ENCODE results near the gene HES7. TPM values are rescaled to one million over a fixed set of nuclear protein-coding genes. Genes with fewer than 3 reads are reported as not detected.
"Not testable (repeated sequence)": the region's sequence is repeated elsewhere in the genome, so short reads cannot be mapped to it uniquely, and the experiment has no call there.

The HES7 gene
- total and polyA plus RNA-seq, 4 donors: not detected

- Histone ChIP-seq H3K9ac (ENCODE audit: low read depth in 1 of 2, low read length in 2 of 2) (no peak overlapping the region), H3K27ac (ENCODE audit: low read depth in 1 of 2, low read length in 2 of 2) (no peak overlapping the region), H3K4me1 (ENCODE audit: control insufficient read depth in 4 of 4, insufficient read depth in 4 of 4, low read length in 3 of 4) (peaks cover 5 to 13% (median 10%) of the 10 kb centered on the region in 4 donors), H3K4me3 (ENCODE audit: low read depth in 1 of 3, low read length in 3 of 3) (peak overlapping the region in 1 of 3 donors; percentile 22), H3K9me3 (ENCODE audit: control insufficient read depth in 4 of 4, low read length in 3 of 4) (no peaks in the 10 kb centered on the region), H3K27me3 (ENCODE audit: control insufficient read depth in 4 of 4, insufficient read depth in 4 of 4, low read length in 3 of 4) (peaks cover 2 to 14% (median 6%) of the 10 kb centered on the region in 4 donors), H3K36me3 (ENCODE audit: control insufficient read depth in 4 of 4, insufficient read depth in 3 of 4, low read depth in 1 of 4, low read length in 3 of 4) (no peaks in the 10 kb centered on the region)
- TF ChIP-seq FOXA2 (IDR thresholded peaks at IDR 0.05): no peak
- no peak for TF ChIP-seq HNF4A (conservative IDR thresholded peaks at IDR 0.05)
- TF ChIP-seq SP1 (IDR thresholded peaks at IDR 0.05): no peak
- no peak for TF ChIP-seq ZBTB33 (IDR thresholded peaks at IDR 0.05)
- no peak for TF ChIP-seq MAX (IDR thresholded peaks at IDR 0.05)
- TF ChIP-seq ATF3 (IDR thresholded peaks at IDR 0.05): no peak
- TF ChIP-seq NR2F2 (IDR thresholded peaks at IDR 0.05): no peak
- WGBS: 20% methylated on average over 25 of the region's 25 CpGs
- DNase-seq (ENCODE audit: low spot score): no peak
These were observed 43.6 kb downstream of the HES7 start for GRCh38 chr17:8080208-8080798.

GRCh38 chr17:8079291-8080207, 44.4 kb downstream of the HES7 start:
- 3% methylated on average over 87 of the region's 87 CpGs for WGBS
- DNase-seq (ENCODE audit: low spot score): peak; percentile 80
- Histone ChIP-seq H3K36me3 (ENCODE audit: control insufficient read depth in 4 of 4, insufficient read depth in 3 of 4, low read depth in 1 of 4, low read length in 3 of 4) (no peaks in the 10 kb centered on the region), H3K4me3 (ENCODE audit: low read depth in 1 of 3, low read length in 3 of 3) (peak overlapping the region in 2 of 3 donors; percentile 22 to 24), H3K4me1 (ENCODE audit: control insufficient read depth in 4 of 4, insufficient read depth in 4 of 4, low read length in 3 of 4) (peaks cover 5 to 13% (median 10%) of the 10 kb centered on the region in 4 donors), H3K27me3 (ENCODE audit: control insufficient read depth in 4 of 4, insufficient read depth in 4 of 4, low read length in 3 of 4) (peaks cover 4 to 20% (median 8%) of the 10 kb centered on the region in 4 donors), H3K9me3 (ENCODE audit: control insufficient read depth in 4 of 4, low read length in 3 of 4) (no peaks in the 10 kb centered on the region), H3K9ac (ENCODE audit: low read depth in 1 of 2, low read length in 2 of 2) (no peak overlapping the region), H3K27ac (ENCODE audit: low read depth in 1 of 2, low read length in 2 of 2) (no peak overlapping the region)
- TF ChIP-seq FOXA1 (IDR thresholded peaks at IDR 0.05) (no peak), REST (IDR thresholded peaks at IDR 0.05) (no peak), CTCF (IDR thresholded peaks at IDR 0.05; ENCODE audit: low read depth, low read length, missing input control) (peak; percentile 69), HNF4A (conservative IDR thresholded peaks at IDR 0.05) (peak; percentile 44 to 59), RAD21 (IDR thresholded peaks at IDR 0.05) (peak; percentile 53 to 71), HNF4G (IDR thresholded peaks at IDR 0.05) (no peak)

- not testable (repeated sequence) for H3K9ac ChIP-seq (ENCODE audit: low read depth in 1 of 2, low read length in 2 of 2); H3K27ac ChIP-seq (ENCODE audit: low read depth in 1 of 2, low read length in 2 of 2); H3K36me3 ChIP-seq (ENCODE audit: control insufficient read depth in 4 of 4, insufficient read depth in 3 of 4, low read depth in 1 of 4, low read length in 3 of 4); H3K9me3 ChIP-seq (ENCODE audit: control insufficient read depth in 4 of 4, low read length in 3 of 4); DNase-seq (ENCODE audit: low spot score); H3K4me3 ChIP-seq (ENCODE audit: low read depth in 1 of 3, low read length in 3 of 3)
- 82% methylated on average over 5 of the region's 5 CpGs for WGBS
- Histone ChIP-seq H3K4me1 (ENCODE audit: control insufficient read depth in 4 of 4, insufficient read depth in 4 of 4, low read length in 3 of 4) (peaks cover 7 to 19% (median 11%) of the 10 kb centered on the region in 4 donors), H3K27me3 (ENCODE audit: control insufficient read depth in 4 of 4, insufficient read depth in 4 of 4, low read length in 3 of 4) (peaks cover 4 to 28% (median 12%) of the 10 kb centered on the region in 4 donors)
These were observed 46.0 kb downstream of the HES7 start for GRCh38 chr17:8077939-8078338.
